Natural killer cell (primary cell): ENCODE data around the gene ARHGAP35. TPM values are rescaled to one million over a fixed set of nuclear protein-coding genes. Genes with fewer than 3 reads are reported as not detected.

Experiments used
- ATAC-seq, 3 donors: fragments of 150-1000 bp in 2 of 3; fragments of 200-7000 bp in 1 of 3; cut with Tn5 transposase; 1 replicate in 1 of 3; 2 replicates in 2 of 3; pipeline ENCODE4 v1.10.0; 2021; ENCODE audit warnings: mild to moderate bottlenecking in 2 of 3, moderate library complexity in 2 of 3
- DNase-seq, 2 donors: peaks; one replicate each; pipeline versions ENCODE4 v3.0.0 to v3.0.0-alpha.2; 2013 to 2021; ENCODE audit warnings: mixed read lengths in 1 of 2
- H3K27ac ChIP-seq: one replicate; pipeline ENCODE4 v1.5.1; 2013; ENCODE audit warnings: mild to moderate bottlenecking, low read length
- H3K27me3 ChIP-seq: one replicate; pipeline ENCODE4 v1.6.1; 2013; ENCODE audit warnings: low read length; ENCODE audit not compliant: control insufficient read depth, insufficient read depth
- H3K36me3 ChIP-seq: one replicate; pipeline ENCODE4 v1.6.1; 2013; ENCODE audit warnings: low read length; ENCODE audit not compliant: control insufficient read depth, insufficient read depth
- H3K4me1 ChIP-seq: one replicate; pipeline ENCODE4 v1.6.1; 2013; ENCODE audit warnings: low read length; ENCODE audit not compliant: control insufficient read depth, insufficient read depth
- H3K4me3 ChIP-seq: one replicate; pipeline ENCODE4 v1.5.1; 2013; ENCODE audit warnings: low read length
- H3K9me3 ChIP-seq: one replicate; pipeline ENCODE4 v1.6.1; 2013; ENCODE audit warnings: low read length; ENCODE audit not compliant: control insufficient read depth, insufficient read depth
- H3K27ac Mint-ChIP-seq, 2 donors: one replicate each; pipeline ENCODE4 v1.8.0; 2022; ENCODE audit warnings: mild to moderate bottlenecking in 2 of 2, mixed read lengths in 2 of 2, moderate library complexity in 1 of 2
- H3K27me3 Mint-ChIP-seq, 2 donors: one replicate each; pipeline ENCODE4 v1.8.0; 2022; ENCODE audit warnings: low read depth in 2 of 2, mixed read lengths in 2 of 2
- H3K36me3 Mint-ChIP-seq: one replicate; pipeline ENCODE4 v1.8.0; 2022; ENCODE audit warnings: mixed read lengths
- H3K4me1 Mint-ChIP-seq, 2 donors: one replicate each; pipeline ENCODE4 v1.8.0; 2022; ENCODE audit warnings: mixed read lengths in 2 of 2
- H3K4me3 Mint-ChIP-seq: one replicate; pipeline ENCODE4 v1.8.0; 2022; ENCODE audit warnings: mild to moderate bottlenecking, moderate library complexity, mixed read lengths
- H3K9me3 Mint-ChIP-seq, 2 donors: one replicate each; pipeline ENCODE4 v1.8.0; 2022; ENCODE audit warnings: mixed read lengths in 2 of 2
- CTCF ChIP-seq: fragments of 200-600 bp; IDR thresholded peaks from one replicate; pipeline ENCODE4 v1.8.0; 2022; ENCODE audit warnings: antibody characterized with exemption
- WGBS: methylation state at CpG from one replicate; pipeline ENCODE4 v1.1.7; 2013; ENCODE audit warnings: missing lambda C conversion rate; ENCODE audit not compliant: insufficient coverage; 5-methylcytosine and 5-hydroxymethylcytosine counted together
- intact Hi-C: fragments of 100-400 bp; cut with micrococcal nuclease; formaldehyde crosslinking; loops from one replicate; pipeline ENCODE4 v1.14.2; 2022
- total RNA-seq, 4 donors: library from RNA; stranded (reverse); fragments of 120-200 nt in 1 of 4; gene quantifications; one replicate each; pipeline versions ENCODE4 v1.2.3 to v1.2.4, GENCODE V29; 2013 to 2022

The ARHGAP35 gene
- total RNA-seq, 3 donors from 2014 or later (not counting 1 experiment from before 2014, with no cell fraction given), result 40.2 to 66.2 (median 48.5) TPM

GRCh38 chr19:46887240-46887782, 26.5 kb downstream of the ARHGAP35 start:
- Mint-ChIP-seq H3K27me3 (no peaks in the 10 kb centered on the region), H3K4me3 (no peak overlapping the region), H3K4me1 (peaks cover 42 to 46% of the 10 kb centered on the region in 2 donors), H3K27ac (no peak overlapping the region), H3K36me3 (no peaks in the 10 kb centered on the region), H3K9me3 (no peaks in the 10 kb centered on the region)
- Histone ChIP-seq H3K4me3 (no peak overlapping the region), H3K9me3 (no peaks in the 10 kb centered on the region), H3K27ac (no peak overlapping the region), H3K4me1 (no peaks in the 10 kb centered on the region), H3K27me3 (no peaks in the 10 kb centered on the region), H3K36me3 (no peaks in the 10 kb centered on the region)
- intact Hi-C loops, result no loop called here
- DNase-seq, result no peak
- TF ChIP-seq CTCF, result no peak
- ATAC-seq, result no peak
- 98% methylated on average over 5 of the region's 5 CpGs for WGBS

- Mint-ChIP-seq H3K9me3 (no peaks in the 10 kb centered on the region), H3K4me3 (no peak overlapping the region), H3K27ac (peak overlapping the region; percentile 6 to 14), H3K36me3 (no peaks in the 10 kb centered on the region), H3K27me3 (no peaks in the 10 kb centered on the region), H3K4me1 (peaks cover 49 to 51% of the 10 kb centered on the region in 2 donors)
- no peaks in the 10 kb centered on the region for H3K9me3 ChIP-seq
- intact Hi-C loops, result no loop called here
- no peaks in the 10 kb centered on the region for H3K4me1 ChIP-seq
- no peaks in the 10 kb centered on the region for H3K36me3 ChIP-seq
- no peak for DNase-seq
- no peak overlapping the region for H3K4me3 ChIP-seq
- ATAC-seq, result no peak
- WGBS, result 98% methylated on average over 3 of the region's 3 CpGs
- no peaks in the 10 kb centered on the region for H3K27me3 ChIP-seq
- TF ChIP-seq CTCF, result no peak
- H3K27ac ChIP-seq, result no peak overlapping the region
Observed at GRCh38 chr19:46890423-46891170, 29.8 kb downstream of the ARHGAP35 start.

GRCh38 chr19:46892252-46893179, 31.7 kb downstream of the ARHGAP35 start:
- 84% methylated on average over 11 of the region's 11 CpGs for WGBS
- no peaks in the 10 kb centered on the region for H3K27me3 Mint-ChIP-seq
- no peak for TF ChIP-seq CTCF
- H3K4me1 Mint-ChIP-seq, result peaks cover 44 to 47% of the 10 kb centered on the region in 2 donors
- Histone ChIP-seq H3K36me3 (no peaks in the 10 kb centered on the region), H3K27me3 (no peaks in the 10 kb centered on the region), H3K4me1 (no peaks in the 10 kb centered on the region), H3K27ac (no peak overlapping the region), H3K4me3 (no peak overlapping the region), H3K9me3 (no peaks in the 10 kb centered on the region)
- no peaks in the 10 kb centered on the region for H3K9me3 Mint-ChIP-seq
- DNase-seq (no peak), ATAC-seq (no peak)
- no peak overlapping the region for H3K4me3 Mint-ChIP-seq
- H3K36me3 Mint-ChIP-seq, result no peaks in the 10 kb centered on the region
- intact Hi-C loops, result no loop called here
- no peak overlapping the region for H3K27ac Mint-ChIP-seq
